PFSK-1 (cell line): Measurements from ENCODE around the gene LDLRAD4.

Experiments used
- FOXP2 ChIP-seq: optimal IDR thresholded peaks from 2 replicates; pipeline ENCODE3; 2011; ENCODE audit warnings: borderline replicate concordance, control low read depth, inconsistent platforms; ENCODE audit not compliant: insufficient read depth; ENCODE audit errors: extremely low read length, extremely low read depth
- POLR2AphosphoS5 ChIP-seq: IDR thresholded peaks from 2 replicates; pipeline ENCODE4 v1.6.1; 2012; ENCODE audit warnings: low read depth, mild to moderate bottlenecking, control low read depth, low read length, moderate library complexity
- REST ChIP-seq, 2 experiments: IDR thresholded peaks; 2 replicates each; pipeline versions ENCODE4 v1.6.1 to v1.8.0; 2011 to 2012; ENCODE audit warnings: low read depth in 2 of 2, low read length in 2 of 2, control low read depth in 1 of 2, inconsistent platforms in 1 of 2, mild to moderate bottlenecking in 1 of 2, moderate library complexity in 1 of 2; ENCODE audit not compliant: insufficient read depth in 1 of 2
- TAF1 ChIP-seq: IDR thresholded peaks from 2 replicates; pipeline ENCODE4 v1.6.1; 2012; ENCODE audit warnings: low read length, control low read depth, borderline replicate concordance; ENCODE audit not compliant: insufficient read depth

GRCh38 chr18:13626544-13626908 is 408.0 kb downstream of the LDLRAD4 start:
- TF ChIP-seq TAF1: no peak
- no peak for TF ChIP-seq FOXP2
- TF ChIP-seq POLR2AphosphoS5: no peak
- TF ChIP-seq REST (IDR thresholded peaks at IDR 0.05; ENCODE audit: insufficient read depth in 1 of 2, low read depth in 2 of 2, low read length in 2 of 2): no peak
